CD4-positive, alpha-beta T cell treated with Interleukin-1 beta for 1 hour (primary cell): Measurements from ENCODE around the gene CD302.
A peak's percentile ranks its signal among the peaks of the same experiment; 100 is the strongest.
"Not testable (repeated sequence)": the region's sequence is repeated elsewhere in the genome, so short reads cannot be mapped to it uniquely, and the experiment has no call there.

Experiments
- DNase-seq, 2 donors: peaks; one replicate each; pipeline ENCODE4 v3.0.0-alpha.2; 2020 to 2022

CD302 gene, protein sequence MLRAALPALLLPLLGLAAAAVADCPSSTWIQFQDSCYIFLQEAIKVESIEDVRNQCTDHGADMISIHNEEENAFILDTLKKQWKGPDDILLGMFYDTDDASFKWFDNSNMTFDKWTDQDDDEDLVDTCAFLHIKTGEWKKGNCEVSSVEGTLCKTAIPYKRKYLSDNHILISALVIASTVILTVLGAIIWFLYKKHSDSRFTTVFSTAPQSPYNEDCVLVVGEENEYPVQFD

GRCh38 chr2:159797543-159798375 is at the start of gene CD302:
CD302 (minus strand) TSS chr2:159798208; CDS start chr2:159798198, 10 bp downstream.
- DNase-seq = peak; percentile 13 to 29

- no peak for DNase-seq
Observed at GRCh38 chr2:159846564-159846963, 48.6 kb upstream of the CD302 start.

DNA sequence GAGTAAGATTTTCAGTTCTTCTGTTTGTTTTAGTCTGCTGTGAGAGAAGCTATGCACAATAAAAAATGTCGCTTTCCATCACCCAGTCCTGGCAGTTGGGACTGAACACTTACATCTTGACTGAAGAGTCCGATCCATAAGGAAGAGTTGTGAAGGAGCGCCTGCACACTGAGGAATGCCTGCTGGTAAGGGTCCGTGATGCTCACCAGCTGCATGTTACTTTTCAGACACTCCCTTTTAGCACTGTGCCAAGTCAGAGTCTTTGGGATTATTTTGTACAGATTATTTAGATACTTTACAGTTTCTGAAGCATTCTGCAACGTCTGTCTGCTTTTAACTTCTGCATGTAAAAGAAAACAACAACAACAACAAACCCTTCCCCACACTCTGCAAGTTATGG is 42.6 kb upstream of the CD302 start:
- DNase-seq = no peak

GRCh38 chr2:159832858-159833257 is 34.9 kb upstream of the CD302 start:
- DNase-seq = no peak

- DNase-seq = no peak
Observed at GRCh38 chr2:159832026-159832425, 34.0 kb upstream of the CD302 start.

DNA sequence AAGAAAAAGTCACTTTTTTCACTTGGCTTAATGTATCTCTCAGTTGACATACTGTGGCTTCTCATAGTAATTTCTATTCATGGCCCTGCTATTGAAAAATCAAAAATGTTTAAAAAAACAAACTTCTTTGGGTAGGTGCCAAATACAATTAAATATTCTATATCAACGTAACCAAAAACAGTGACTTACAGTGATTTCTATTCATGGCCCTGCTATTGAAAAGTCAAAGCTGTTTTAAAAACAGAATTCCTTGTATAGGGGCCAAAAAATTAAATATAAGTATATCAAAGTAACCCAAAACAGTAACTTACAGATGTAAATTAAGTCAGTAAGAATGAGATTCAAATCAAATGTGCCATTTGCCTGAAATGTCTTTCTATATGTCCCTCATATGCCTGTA is 31.4 kb upstream of the CD302 start:
- DNase-seq = no peak

DNA sequence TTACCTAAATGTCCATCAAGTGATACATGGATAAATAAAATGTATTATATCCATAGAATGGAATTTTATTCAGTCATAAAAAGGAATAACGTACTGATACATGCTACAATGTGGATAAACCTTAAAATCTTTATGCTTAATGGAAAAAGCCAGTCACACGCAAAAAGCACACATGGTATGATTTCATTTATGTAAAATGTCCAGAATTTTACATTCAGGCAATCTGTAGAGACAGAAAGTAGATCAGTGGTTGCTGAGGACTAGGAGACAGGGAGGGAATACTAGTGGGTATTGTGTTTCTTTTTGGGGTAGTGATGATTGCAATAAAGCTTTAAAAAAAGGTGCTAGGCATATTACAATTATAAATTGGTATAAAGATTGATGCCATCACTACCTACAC is 30.7 kb upstream of the CD302 start:
- DNase-seq = no peak

- DNase-seq = not testable (repeated sequence)
Observed at GRCh38 chr2:159822478-159822833, 24.4 kb upstream of the CD302 start.

DNA sequence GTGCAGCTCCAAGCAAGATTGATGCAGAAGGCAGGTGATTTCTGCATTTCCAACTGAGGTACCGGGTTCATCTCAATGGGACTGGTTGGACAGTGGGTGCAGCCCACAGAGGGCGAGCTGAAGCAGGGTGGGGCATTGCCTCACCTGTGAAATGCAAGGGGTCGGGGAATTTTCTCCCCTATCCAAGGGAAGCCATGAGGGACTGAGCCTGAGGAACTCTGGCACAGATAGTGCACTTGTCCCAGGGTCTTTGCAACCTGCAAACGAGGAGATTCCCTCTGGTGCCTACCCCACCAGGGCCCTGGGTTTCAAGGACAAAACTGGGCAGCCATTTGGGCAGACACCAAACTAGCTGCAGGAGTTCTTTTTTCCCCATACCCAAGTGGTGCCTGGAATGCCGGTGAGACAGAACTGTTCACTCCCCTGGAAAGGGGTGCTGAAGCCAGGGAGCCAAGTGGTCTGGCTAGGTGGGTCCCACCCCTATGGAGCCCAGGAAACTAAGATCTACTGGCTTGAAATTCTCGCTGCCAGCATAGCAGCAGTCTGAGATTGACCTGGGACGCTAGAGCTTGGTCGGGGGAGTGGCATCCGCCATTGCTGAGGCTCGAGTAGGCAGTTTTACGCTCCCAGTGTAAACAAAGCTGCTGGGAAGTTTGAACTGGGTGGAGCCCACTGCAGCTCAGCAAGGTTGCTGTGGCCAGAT is 23.9 kb upstream of the CD302 start:
- not testable (repeated sequence) for DNase-seq

GRCh38 chr2:159818940-159819339 is 20.9 kb upstream of the CD302 start:
- DNase-seq = no peak

DNA sequence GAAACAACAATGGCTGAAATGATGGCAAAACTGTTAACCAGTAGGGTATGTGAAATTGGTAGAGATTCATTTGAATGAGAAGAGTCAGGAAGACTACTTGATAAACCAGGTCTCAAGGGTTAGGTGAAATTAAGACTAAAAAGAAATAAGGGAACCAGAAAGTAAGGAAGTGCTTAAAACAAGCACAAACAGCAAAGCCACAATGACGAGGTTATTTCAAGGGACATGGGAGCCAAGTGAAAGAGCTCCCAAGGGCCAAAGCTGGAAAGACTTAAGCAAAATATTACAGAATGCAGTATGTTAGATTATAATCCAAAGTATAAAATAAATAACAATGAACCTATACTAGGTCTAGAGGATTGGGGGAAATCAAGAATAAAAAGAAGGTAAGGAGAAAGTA is 19.3 kb upstream of the CD302 start:
- no peak for DNase-seq

DNA sequence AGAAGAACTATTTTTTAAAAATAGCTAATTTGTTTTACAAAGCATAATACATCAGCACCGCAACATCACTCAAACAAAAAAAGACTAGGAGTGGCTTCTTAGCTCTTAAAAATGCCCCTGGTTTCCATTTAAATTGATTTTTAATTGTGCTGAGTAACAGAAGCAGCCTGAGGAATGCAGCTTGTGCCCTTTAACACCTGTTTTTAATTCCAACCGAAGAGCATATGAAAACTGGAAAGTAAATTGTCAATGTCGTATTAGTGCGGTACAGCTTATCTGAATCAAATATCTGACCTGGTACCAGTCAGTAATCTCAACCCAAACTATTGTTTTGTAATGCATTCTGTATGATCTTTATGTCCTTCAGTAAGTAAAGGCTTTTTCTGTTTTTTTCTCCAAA is 13.2 kb upstream of the CD302 start:
- DNase-seq = no peak

GRCh38 chr2:159808032-159808425 is 10.0 kb upstream of the CD302 start:
- no peak for DNase-seq

DNA sequence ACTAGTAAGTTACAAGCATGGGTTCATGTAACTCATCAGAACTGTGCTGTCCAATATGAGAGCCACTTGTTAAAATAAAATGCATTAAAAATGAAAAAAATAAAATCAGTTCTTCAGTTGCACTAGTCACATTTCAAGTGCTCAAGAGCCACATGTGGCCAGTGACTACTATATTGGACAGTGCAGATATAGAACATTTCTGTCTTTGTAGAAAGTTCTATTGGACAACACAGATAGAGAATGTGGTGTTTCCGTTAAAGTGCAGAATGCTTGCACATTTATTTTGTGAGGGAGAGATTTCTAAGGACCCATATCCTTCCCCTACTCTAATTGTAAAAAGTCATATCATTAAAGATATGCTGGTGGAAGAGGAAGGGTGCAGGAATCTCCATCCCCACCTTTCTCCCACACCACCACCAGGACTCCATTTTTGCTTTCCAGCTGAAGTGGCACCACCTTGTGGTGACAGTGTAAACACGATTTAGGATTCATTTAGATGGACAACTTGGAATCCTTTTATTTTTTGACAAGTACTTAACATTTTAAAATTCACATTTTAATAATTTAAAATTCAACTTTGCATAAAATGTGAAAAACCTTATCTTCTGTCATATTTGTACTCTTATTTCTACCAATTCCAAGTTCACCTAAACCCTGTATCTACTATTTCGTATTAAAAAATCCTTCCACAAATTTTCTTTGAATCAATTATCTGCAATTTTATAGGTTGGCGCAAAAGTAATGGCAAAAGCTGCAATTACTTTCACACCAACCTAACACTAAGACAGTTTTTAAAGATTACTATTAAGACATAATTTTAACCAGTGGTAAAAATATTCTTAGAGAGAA is 9.4 kb upstream of the CD302 start:
- peak; percentile 14 to 15 for DNase-seq

DNA sequence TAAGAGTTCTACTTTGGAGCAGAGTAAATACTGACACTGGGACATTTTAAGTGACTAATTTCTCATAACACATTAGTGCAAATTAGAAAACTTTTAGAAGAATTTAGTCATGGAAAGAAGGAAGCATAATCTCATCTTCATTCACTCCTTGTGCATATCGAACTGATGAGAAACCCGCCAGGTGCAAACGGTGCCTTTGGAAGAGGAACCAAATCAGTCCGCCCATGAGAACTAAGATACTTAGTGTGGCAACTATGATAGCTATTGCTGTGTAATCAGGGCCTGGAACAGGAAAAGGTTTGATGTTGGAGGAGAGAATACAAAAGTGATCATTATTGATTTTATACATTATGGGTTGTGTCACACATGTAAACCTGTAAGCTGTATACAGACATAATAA is 6.9 kb upstream of the CD302 start:
- DNase-seq = no peak

DNA sequence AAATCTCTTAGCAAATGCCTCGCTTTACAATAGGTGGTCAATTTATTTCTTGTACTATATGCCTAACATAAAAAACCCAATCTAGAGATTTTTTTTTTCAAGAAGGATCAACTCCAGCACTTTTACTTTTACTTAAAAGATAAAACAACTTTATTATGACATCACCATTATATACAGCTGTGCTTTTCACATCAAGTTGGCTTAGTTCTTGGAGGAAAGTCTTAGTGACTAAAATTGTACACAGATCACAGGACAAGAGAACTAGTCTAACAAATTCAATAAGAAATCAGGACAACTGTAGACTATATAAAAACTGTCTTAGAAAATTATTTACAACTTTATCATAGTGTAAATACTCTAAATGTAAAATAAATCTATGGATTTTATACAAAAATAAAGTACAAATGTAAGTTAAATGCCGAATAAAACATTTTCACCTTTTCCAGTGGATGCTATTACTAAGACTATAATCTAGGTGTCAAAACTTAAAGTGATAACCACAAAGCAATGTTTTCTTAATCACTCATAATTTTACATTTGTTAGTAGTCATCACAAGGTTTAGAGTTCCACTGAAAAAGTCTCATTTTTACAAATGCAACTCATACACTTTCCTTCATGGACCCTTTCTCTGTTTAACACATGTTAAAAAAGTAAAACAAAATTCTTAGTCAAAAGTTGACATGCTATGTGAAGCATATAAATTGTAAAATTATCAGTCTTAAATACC is 5.4 kb upstream of the CD302 start:
- no peak for DNase-seq

DNA sequence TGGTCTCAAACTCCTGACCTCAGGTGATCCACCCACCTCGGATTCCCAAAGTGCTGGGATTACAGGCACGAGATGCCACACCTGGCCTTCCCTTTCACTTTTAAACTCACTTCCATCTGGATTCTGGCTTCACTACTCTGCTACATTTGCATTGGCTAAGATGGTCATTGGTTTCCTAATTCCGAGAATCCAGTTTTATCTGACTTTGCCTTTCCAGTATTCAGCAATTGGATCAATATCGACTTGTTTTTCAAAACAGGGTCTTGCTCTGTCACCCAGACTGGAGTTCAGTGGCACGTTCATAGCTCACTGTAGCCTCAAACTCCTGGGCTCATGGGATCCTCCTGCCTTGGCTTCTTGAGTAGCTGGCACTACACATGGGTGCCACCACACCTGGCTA is 4.7 kb upstream of the CD302 start:
- no peak for DNase-seq

DNA sequence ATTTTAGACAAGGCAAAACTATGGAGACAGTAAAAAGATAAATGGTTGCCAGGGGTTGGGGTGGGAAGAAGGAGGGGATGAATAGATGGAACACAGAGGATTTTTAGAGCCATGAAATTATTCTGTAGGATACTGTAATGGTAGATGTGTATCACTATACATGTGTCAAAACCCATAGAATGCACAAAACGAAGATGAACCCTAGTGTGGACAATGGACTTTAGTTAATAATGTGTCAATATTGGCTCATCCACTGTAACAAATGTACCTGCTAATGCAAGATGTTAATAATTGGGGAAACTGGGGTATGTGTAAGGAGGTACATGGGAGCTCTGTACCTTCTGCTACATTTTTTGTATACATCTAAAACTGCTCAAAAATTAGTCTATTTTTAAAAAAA is 1.8 kb upstream of the CD302 start:
- DNase-seq = no peak

DNA sequence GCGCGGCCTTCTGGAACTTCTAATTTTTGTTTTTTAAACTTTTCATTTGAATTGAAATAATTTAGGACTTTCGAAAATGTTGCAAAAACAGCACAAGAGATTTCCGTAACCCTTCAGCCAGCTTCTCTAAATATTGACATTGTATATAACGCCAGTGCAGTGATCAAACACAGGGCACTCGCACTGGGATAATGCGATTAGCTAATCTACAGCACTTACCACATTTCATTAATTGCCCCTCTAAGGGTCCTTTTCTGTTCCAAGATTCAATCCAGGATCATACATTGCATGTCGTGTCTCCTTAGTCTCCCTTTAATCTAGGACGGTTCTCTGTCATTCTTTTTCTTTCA is 343 bp upstream of the CD302 start:
- no peak for DNase-seq

- no peak for DNase-seq
Observed at GRCh38 chr2:159797225-159797542, 824 bp downstream of the CD302 start.

GRCh38 chr2:159795841-159796690 is 1.9 kb downstream of the CD302 start:
- no peak for DNase-seq

DNA sequence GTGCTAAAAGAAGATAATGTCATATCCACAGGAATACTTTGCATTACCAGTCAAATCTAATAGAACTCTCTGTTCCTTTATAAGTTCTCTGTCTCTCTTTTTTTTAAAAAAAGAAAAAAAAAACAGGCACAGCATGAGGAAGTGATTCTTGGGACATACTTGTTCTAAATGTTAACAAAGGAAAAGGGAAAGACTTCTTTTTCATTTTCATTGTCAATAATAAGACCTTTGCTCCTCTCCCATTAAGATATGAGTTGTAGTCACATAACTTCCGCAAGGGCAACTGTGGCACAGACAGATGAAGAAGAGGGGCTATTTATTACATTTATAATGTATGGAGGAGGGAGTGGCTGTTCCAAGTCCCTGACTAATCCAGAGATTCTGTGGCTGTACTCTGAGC is 4.7 kb downstream of the CD302 start:
- no peak for DNase-seq
